Body of pancreas (tissue), 4 donors: ENCODE results near the gene ZNF736. TPM values are rescaled to one million over a fixed set of nuclear protein-coding genes. Genes with fewer than 3 reads are reported as not detected.

Source experiments
- ATAC-seq: fragments of 150-250 bp; one replicate; pipeline ENCODE4 v1.9.1; 2016
- DNase-seq, 4 donors: peaks; one replicate each; pipeline ENCODE4 v3.0.0-alpha.2; 2019
- H3K27ac ChIP-seq, 4 donors: fragments of 200-600 bp; sonication (generic); 1 replicate in 3 of 4; 2 replicates in 1 of 4; pipeline versions ENCODE4 v1.5.1 to v1.6.1; 2016 to 2019; ENCODE audit warnings: mild to moderate bottlenecking in 1 of 4, mixed read lengths in 1 of 4, moderate library complexity in 1 of 4
- H3K27me3 ChIP-seq, 2 donors: fragments of 200-600 bp; sonication (generic); one replicate each; pipeline ENCODE4 v1.6.0; 2016; ENCODE audit warnings: mild to moderate bottlenecking in 1 of 2
- H3K36me3 ChIP-seq, 2 donors: fragments of 200-600 bp; sonication (generic); replicated peaks in 1 of 2; 2 replicates each; pipeline ENCODE4 v1.5.1; 2016; ENCODE audit warnings: low read depth in 2 of 2; ENCODE audit not compliant: insufficient read depth in 1 of 2
- H3K4me1 ChIP-seq: fragments of 200-600 bp; sonication (generic); one replicate; pipeline ENCODE4 v1.6.0; 2016
- H3K4me3 ChIP-seq, 2 donors: fragments of 200-600 bp; sonication (generic); 1 replicate in 1 of 2; 2 replicates in 1 of 2; pipeline ENCODE4 v1.5.1; 2016 to 2019
- H3K9me3 ChIP-seq, 3 donors: fragments of 200-600 bp; sonication (generic); 1 replicate in 2 of 3; 2 replicates in 1 of 3; pipeline ENCODE4 v1.5.1; 2016
- POLR2A ChIP-seq, 3 donors: fragments of 450-650 bp; IDR thresholded peaks; one replicate each; pipeline ENCODE4 v1.6.1; 2016; ENCODE audit warnings: antibody characterized with exemption in 3 of 3, mild to moderate bottlenecking in 2 of 3
- WGBS, 2 donors: methylation state at CpG; one replicate each; pipeline ENCODE4 v1.1.5; 2017; 5-methylcytosine and 5-hydroxymethylcytosine counted together
- intact Hi-C: fragments of 100-400 bp; cut with DNase I; formaldehyde crosslinking; loops from one replicate; pipeline ENCODE4 v1.15.1; 2023
- total RNA-seq, 2 donors: library from RNA; depleted of rRNA; stranded (reverse); fragments of >200 nt; gene quantifications; one replicate each; pipeline ENCODE4 v1.1.0, GENCODE V29; 2016
- TF ChIP-seq, protein P1 (sequence below), 7 experiments: fragments of 450-650 bp in 4 of 7; fragments of 200-600 bp in 3 of 7; sonication (generic) in 3 of 7; IDR thresholded peaks; one replicate each; pipeline ENCODE4 v1.5.1; 2016 to 2019; ENCODE audit warnings: antibody characterized with exemption in 7 of 7

The ZNF736 gene
- total RNA-seq, 2 donors from 2014 or later = 6.3 to 26.2 TPM

DNA sequence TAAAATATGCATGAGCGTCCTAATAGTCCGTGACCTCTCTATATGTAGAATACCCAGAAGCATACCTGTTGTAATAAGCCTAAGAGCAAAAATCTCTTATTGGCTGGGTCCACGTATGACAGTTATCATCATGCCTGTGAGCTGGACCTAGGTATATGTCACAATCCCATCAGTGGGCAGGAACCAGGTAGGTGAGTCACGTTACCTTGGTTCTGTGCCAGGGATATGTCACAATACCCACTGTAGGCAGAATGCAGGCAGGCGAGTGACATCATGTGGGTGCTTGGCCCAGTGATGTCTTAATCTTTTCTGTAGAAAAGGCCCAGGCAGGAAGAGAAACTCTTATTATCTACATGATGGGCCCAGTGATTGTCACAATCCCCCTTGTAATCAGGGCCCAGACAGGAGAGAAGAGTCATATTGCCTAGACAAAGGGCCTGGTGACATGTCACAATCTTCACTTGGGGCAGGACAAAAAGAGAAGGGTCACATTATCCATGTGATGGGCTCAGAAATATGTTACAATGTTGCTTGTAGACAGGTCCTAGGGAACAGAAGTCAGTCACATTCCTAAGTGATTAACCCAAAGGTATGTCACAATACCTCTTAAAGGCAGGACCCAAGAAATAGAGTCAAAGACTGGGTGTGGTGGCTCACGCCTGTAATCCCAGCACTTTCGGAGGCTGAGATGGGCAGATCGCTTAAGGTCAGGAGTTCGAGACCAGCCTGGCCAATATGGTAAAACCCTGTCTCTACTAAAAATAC, 12.9 kb upstream of the ZNF736 start:
- Histone ChIP-seq H3K27me3 (no peaks in the 10 kb centered on the region), H3K9me3 (no peaks in the 10 kb centered on the region), H3K4me3 (no peak overlapping the region), H3K27ac (no peak overlapping the region), H3K4me1 (no peaks in the 10 kb centered on the region), H3K36me3 (no peaks in the 10 kb centered on the region)
- intact Hi-C loops = loop anchor here (10.0 kb wide), 1 partner anchor 494 kb away; the partner anchor contains the start of gene ZNF138
- peak in 1 of 4 donors; percentile 27 for DNase-seq
- no peak for ATAC-seq
- 78 to 88% methylated on average over 9 of the region's 9 CpGs for WGBS, 2 donors
- TF ChIP-seq, protein P1, sequence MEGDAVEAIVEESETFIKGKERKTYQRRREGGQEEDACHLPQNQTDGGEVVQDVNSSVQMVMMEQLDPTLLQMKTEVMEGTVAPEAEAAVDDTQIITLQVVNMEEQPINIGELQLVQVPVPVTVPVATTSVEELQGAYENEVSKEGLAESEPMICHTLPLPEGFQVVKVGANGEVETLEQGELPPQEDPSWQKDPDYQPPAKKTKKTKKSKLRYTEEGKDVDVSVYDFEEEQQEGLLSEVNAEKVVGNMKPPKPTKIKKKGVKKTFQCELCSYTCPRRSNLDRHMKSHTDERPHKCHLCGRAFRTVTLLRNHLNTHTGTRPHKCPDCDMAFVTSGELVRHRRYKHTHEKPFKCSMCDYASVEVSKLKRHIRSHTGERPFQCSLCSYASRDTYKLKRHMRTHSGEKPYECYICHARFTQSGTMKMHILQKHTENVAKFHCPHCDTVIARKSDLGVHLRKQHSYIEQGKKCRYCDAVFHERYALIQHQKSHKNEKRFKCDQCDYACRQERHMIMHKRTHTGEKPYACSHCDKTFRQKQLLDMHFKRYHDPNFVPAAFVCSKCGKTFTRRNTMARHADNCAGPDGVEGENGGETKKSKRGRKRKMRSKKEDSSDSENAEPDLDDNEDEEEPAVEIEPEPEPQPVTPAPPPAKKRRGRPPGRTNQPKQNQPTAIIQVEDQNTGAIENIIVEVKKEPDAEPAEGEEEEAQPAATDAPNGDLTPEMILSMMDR (IDR thresholded peaks at IDR 0.05) = no peak
- TF ChIP-seq POLR2A (IDR thresholded peaks at IDR 0.05) = no peak

DNA sequence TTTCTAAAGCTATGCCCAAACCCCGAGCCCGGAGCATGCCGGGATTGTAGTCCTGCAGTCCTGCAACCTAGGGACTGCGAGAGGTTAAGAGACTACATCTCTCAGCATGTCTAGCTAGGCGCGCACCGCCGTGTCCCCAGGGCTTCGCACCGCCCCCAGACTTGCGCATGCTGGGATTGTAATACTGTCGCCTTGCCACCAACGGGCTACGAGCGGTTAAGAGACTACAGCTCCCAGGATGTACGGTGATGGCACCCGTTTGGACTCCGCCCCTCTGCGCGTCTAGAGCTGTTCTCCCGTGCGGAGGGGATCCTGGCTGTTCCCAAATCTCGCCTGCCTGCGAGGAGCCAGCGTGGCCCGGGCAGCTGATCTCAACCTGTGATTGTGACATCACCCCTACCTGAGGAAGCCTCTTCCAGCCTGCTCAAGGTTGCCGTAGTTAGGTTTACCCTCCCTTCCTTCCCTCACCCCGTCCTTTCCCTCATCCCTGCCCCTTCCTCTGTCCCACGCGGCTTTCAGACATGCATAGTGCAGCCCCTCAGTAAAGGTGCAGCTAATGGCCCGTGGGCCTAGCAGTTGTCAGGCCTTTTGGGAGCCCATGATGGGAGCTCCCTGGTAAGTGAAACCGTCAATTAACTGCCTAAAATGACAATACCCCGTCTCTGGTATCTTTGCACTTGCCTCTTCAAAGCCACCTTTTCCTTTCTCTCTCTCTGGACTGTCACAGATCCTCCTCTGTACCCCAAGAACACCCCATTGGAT, 6.3 kb upstream of the ZNF736 start:
- ATAC-seq = peak; percentile 98
- TF ChIP-seq, protein P1 (IDR thresholded peaks at IDR 0.05) = peak in 4 of 7 experiments; percentile 50 to 60 (median 52)
- peak; percentile 34 to 78 (median 73) for TF ChIP-seq POLR2A (IDR thresholded peaks at IDR 0.05)

GRCh38 chr7:64308016-64308270, 5.8 kb upstream of the ZNF736 start:
- 45 to 49% methylated on average over 7 of the region's 7 CpGs for WGBS, 2 donors

More for the DNA sequence above, 6.3 kb upstream of the ZNF736 start:
- Histone ChIP-seq H3K36me3 (no peaks in the 10 kb centered on the region), H3K27ac (peak overlapping the region; percentile 84 to 87 (median 86)), H3K4me3 (peak overlapping the region; percentile 20 to 43), H3K27me3 (no peaks in the 10 kb centered on the region), H3K4me1 (peaks cover 6% of the 10 kb centered on the region), H3K9me3 (no peaks in the 10 kb centered on the region)
- DNase-seq = peak; percentile 92 to 97 (median 95)
- intact Hi-C loops = loop anchor here (10.0 kb wide), 1 partner anchor 487 kb away; the partner anchor contains the start of gene ZNF138
- 3 to 4% methylated on average over 11 to 32 of the region's 33 CpGs for WGBS, 2 donors

DNA sequence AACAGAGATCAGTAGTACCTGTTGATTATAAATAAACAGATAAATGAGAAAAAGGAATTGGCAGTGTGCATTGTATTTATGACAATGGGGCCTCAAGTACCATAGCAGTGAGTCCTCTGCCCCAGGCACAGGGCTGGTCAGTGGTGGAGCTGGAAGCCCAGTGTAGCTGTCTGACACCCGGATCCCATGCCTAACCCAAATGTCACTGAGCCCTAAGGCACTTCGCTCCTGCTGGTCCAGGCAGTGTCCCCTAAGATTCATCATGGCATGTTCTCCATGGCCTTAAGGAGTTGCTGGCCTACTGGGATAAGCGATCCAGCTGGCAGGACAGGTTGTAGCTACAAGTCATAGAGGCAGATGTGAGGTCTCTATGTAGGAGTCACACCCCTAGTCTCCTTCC, 3.3 kb upstream of the ZNF736 start:
- DNase-seq (no peak), ATAC-seq (no peak)
- no peaks in the 10 kb centered on the region for H3K36me3 ChIP-seq
- intact Hi-C loops = no loop called here
- peaks cover 22% of the 10 kb centered on the region for H3K4me1 ChIP-seq
- WGBS, 2 donors = 67 to 98% methylated on average over 3 of the region's 3 CpGs
- no peaks in the 10 kb centered on the region for H3K27me3 ChIP-seq
- no peak overlapping the region for H3K27ac ChIP-seq
- TF ChIP-seq, protein P1 (IDR thresholded peaks at IDR 0.05) = no peak
- no peak overlapping the region for H3K4me3 ChIP-seq
- no peaks in the 10 kb centered on the region for H3K9me3 ChIP-seq

More at GRCh38 chr7:64308016-64308270, 5.8 kb upstream of the ZNF736 start:
- DNase-seq = peak in 2 of 4 donors; percentile 10 to 20
- intact Hi-C loops = loop anchor here (10.0 kb wide), 1 partner anchor 487 kb away; the partner anchor contains the start of gene ZNF138
- H3K27ac ChIP-seq = peak overlapping the region; percentile 84 to 87 (median 86)
- TF ChIP-seq, protein P1 (IDR thresholded peaks at IDR 0.05) = no peak
- ATAC-seq = no peak
- H3K36me3 ChIP-seq = no peaks in the 10 kb centered on the region
- no peaks in the 10 kb centered on the region for H3K9me3 ChIP-seq
- H3K27me3 ChIP-seq = no peaks in the 10 kb centered on the region
- peaks cover 6% of the 10 kb centered on the region for H3K4me1 ChIP-seq
- no peak overlapping the region for H3K4me3 ChIP-seq
